NB4 (cell line): ENCODE results near the gene GOSR2.
A peak's percentile ranks its signal among the peaks of the same experiment; 100 is the strongest.

ENCODE experiments used
- DNase-seq: peaks from one replicate; pipeline ENCODE4 v3.0.0; 2010; ENCODE audit warnings: low read depth
- H3K4me3 ChIP-seq: one replicate; pipeline ENCODE4 v1.5.1; 2011; ENCODE audit warnings: mild to moderate bottlenecking, low read depth, low read length, moderate library complexity
- CTCF ChIP-seq: IDR thresholded peaks from one replicate; pipeline ENCODE4 v1.5.1; 2012; ENCODE audit warnings: low read depth, low read length
- MAX ChIP-seq: IDR thresholded peaks from 2 replicates; pipeline ENCODE4 v1.6.1; 2011; ENCODE audit warnings: low read depth, low read length
- MYC ChIP-seq: IDR thresholded peaks from 2 replicates; pipeline ENCODE4 v1.6.1; 2011; ENCODE audit warnings: low read depth, low read length
- POLR2A ChIP-seq: IDR thresholded peaks from 2 replicates; pipeline ENCODE4 v1.6.1; 2011; ENCODE audit warnings: mild to moderate bottlenecking; ENCODE audit not compliant: insufficient read length; ENCODE audit errors: extremely low read depth

GOSR2 gene

GRCh38 chr17:46964315-46965265 is 41.6 kb downstream of the GOSR2 start:
- no peak for TF ChIP-seq MAX
- TF ChIP-seq CTCF = no peak
- DNase-seq = peak; percentile 47
- H3K4me3 ChIP-seq = no peak overlapping the region

GRCh38 chr17:46968224-46968834 is 45.4 kb downstream of the GOSR2 start:
- DNase-seq = no peak
- no peak overlapping the region for H3K4me3 ChIP-seq
- TF ChIP-seq CTCF = no peak
- no peak for TF ChIP-seq MAX
- no peak for TF ChIP-seq MYC
- TF ChIP-seq POLR2A = no peak

- H3K4me3 ChIP-seq = no peak overlapping the region
- DNase-seq = no peak
- TF ChIP-seq MYC (no peak), MAX (no peak), POLR2A (no peak), CTCF (no peak)
These were observed 45.9 kb downstream of the GOSR2 start for GRCh38 chr17:46968896-46969295.

GRCh38 chr17:46971647-46972300 is 48.8 kb downstream of the GOSR2 start:
- DNase-seq = no peak
- no peak overlapping the region for H3K4me3 ChIP-seq
- TF ChIP-seq CTCF = no peak
- no peak for TF ChIP-seq POLR2A
- no peak for TF ChIP-seq MAX
- no peak for TF ChIP-seq MYC

GRCh38 chr17:46972346-46972745 is 49.4 kb downstream of the GOSR2 start:
- no peak overlapping the region for H3K4me3 ChIP-seq
- TF ChIP-seq MYC = no peak
- TF ChIP-seq MAX = no peak
- no peak for TF ChIP-seq CTCF
- TF ChIP-seq POLR2A = no peak
- DNase-seq = no peak
